ENCODE data around the gene KLC3. TPM values are rescaled to one million over a fixed set of nuclear protein-coding genes. Genes with fewer than 3 reads are reported as not detected.
A peak's percentile ranks its signal among the peaks of the same experiment; 100 is the strongest.
"Not testable (repeated sequence)": the region's sequence is repeated elsewhere in the genome, so short reads cannot be mapped to it uniquely, and the experiment has no call there.

The KLC3 gene
- total RNA-seq, 2 donors from 2014 or later, result not detected

- H3K4me3 ChIP-seq, result peak overlapping the region; percentile 21
- TF ChIP-seq CTCF (IDR thresholded peaks at IDR 0.05), result no peak
- no peaks in the 10 kb centered on the region for H3K36me3 ChIP-seq
- no peaks in the 10 kb centered on the region for H3K9me3 ChIP-seq
- ATAC-seq (ENCODE audit: insufficient number of reproducible peaks, low FRiP score, low read depth) (no peak), DNase-seq (ENCODE audit: low spot score) (no peak)
- no peak overlapping the region for H3K27ac ChIP-seq
- H3K4me1 ChIP-seq (ENCODE audit: control insufficient read depth in 1 of 2, low read depth in 2 of 2), result peaks cover 0 to 7% of the 10 kb centered on the region in 2 donors
- H3K27me3 ChIP-seq (replicated peaks; ENCODE audit: insufficient read depth), result peaks cover 4% of the 10 kb centered on the region
These were observed 16.9 kb upstream of the KLC3 start for GRCh38 chr19:45323671-45324081.

GRCh38 chr19:45324349-45324907 lies 16.1 kb upstream of the KLC3 start:
- no peak for DNase-seq (ENCODE audit: low spot score)

GRCh38 chr19:45327404-45328143 lies 13.0 kb upstream of the KLC3 start:
- H3K4me3 ChIP-seq, result no peak overlapping the region
- H3K4me1 ChIP-seq (ENCODE audit: control insufficient read depth in 1 of 2, low read depth in 2 of 2), result peaks cover 0 to 7% of the 10 kb centered on the region in 2 donors
- H3K27ac ChIP-seq, result no peak overlapping the region
- no peaks in the 10 kb centered on the region for H3K36me3 ChIP-seq
- peaks cover 4% of the 10 kb centered on the region for H3K27me3 ChIP-seq (replicated peaks; ENCODE audit: insufficient read depth)
- no peak for ATAC-seq (ENCODE audit: insufficient number of reproducible peaks, low FRiP score, low read depth)
- no peaks in the 10 kb centered on the region for H3K9me3 ChIP-seq
- no peak for DNase-seq (ENCODE audit: low spot score)
- no peak for TF ChIP-seq CTCF (IDR thresholded peaks at IDR 0.05)

More at GRCh38 chr19:45324349-45324907, 16.1 kb upstream of the KLC3 start:
- Histone ChIP-seq H3K4me3 (no peak overlapping the region), H3K4me1 (ENCODE audit: control insufficient read depth in 1 of 2, low read depth in 2 of 2) (peaks cover 0 to 7% of the 10 kb centered on the region in 2 donors), H3K9me3 (no peaks in the 10 kb centered on the region), H3K36me3 (no peaks in the 10 kb centered on the region), H3K27me3 (replicated peaks; ENCODE audit: insufficient read depth) (peaks cover 4% of the 10 kb centered on the region), H3K27ac (no peak overlapping the region)
- TF ChIP-seq CTCF (IDR thresholded peaks at IDR 0.05), result no peak
- ATAC-seq (ENCODE audit: insufficient number of reproducible peaks, low FRiP score, low read depth), result no peak

GRCh38 chr19:45331411-45331810 lies 9.1 kb upstream of the KLC3 start:
- no peaks in the 10 kb centered on the region for H3K9me3 ChIP-seq
- TF ChIP-seq CTCF (IDR thresholded peaks at IDR 0.05), result no peak
- H3K4me1 ChIP-seq (ENCODE audit: control insufficient read depth in 1 of 2, low read depth in 2 of 2), result no peaks in the 10 kb centered on the region
- H3K36me3 ChIP-seq, result no peaks in the 10 kb centered on the region
- no peak for ATAC-seq (ENCODE audit: insufficient number of reproducible peaks, low FRiP score, low read depth)
- no peaks in the 10 kb centered on the region for H3K27me3 ChIP-seq (replicated peaks; ENCODE audit: insufficient read depth)
- DNase-seq (ENCODE audit: low spot score), result no peak
- H3K4me3 ChIP-seq, result no peak overlapping the region
- no peak overlapping the region for H3K27ac ChIP-seq

GRCh38 chr19:45333609-45334303 lies 6.8 kb upstream of the KLC3 start:
- no peaks in the 10 kb centered on the region for H3K36me3 ChIP-seq
- no peak for TF ChIP-seq CTCF (IDR thresholded peaks at IDR 0.05)
- ATAC-seq (ENCODE audit: insufficient number of reproducible peaks, low FRiP score, low read depth) (no peak), DNase-seq (ENCODE audit: low spot score) (no peak)
- no peaks in the 10 kb centered on the region for H3K9me3 ChIP-seq
- H3K4me3 ChIP-seq, result no peak overlapping the region
- H3K4me1 ChIP-seq (ENCODE audit: control insufficient read depth in 1 of 2, low read depth in 2 of 2), result peaks cover 0 to 5% of the 10 kb centered on the region in 2 donors
- H3K27ac ChIP-seq, result no peak overlapping the region
- no peaks in the 10 kb centered on the region for H3K27me3 ChIP-seq (replicated peaks; ENCODE audit: insufficient read depth)

GRCh38 chr19:45334881-45335280 lies 5.7 kb upstream of the KLC3 start:
- H3K36me3 ChIP-seq; DNase-seq (ENCODE audit: low spot score); H3K4me1 ChIP-seq (ENCODE audit: control insufficient read depth in 1 of 2, low read depth in 2 of 2); H3K27me3 ChIP-seq (replicated peaks; ENCODE audit: insufficient read depth); ATAC-seq (ENCODE audit: insufficient number of reproducible peaks, low FRiP score, low read depth); H3K27ac ChIP-seq; H3K4me3 ChIP-seq; H3K9me3 ChIP-seq: not testable (repeated sequence)
